ENCODE results near the gene FBXW4. TPM values are rescaled to one million over a fixed set of nuclear protein-coding genes. Genes with fewer than 3 reads are reported as not detected.

Gene FBXW4
- total and polyA plus RNA-seq, 9 of the 15 experiments (the other 6 are each of a cell fraction or from before 2014, with no cell fraction given), result 1.0 to 10.6 (median 5.4) TPM

GRCh38 chr10:101708870-101709269, 13.9 kb upstream of the FBXW4 start:
- Histone ChIP-seq H4K20me1 (replicated peaks; ENCODE audit: control insufficient read depth, insufficient read depth, low read length) (no peaks in the 10 kb centered on the region), H3K4me1 (replicated peaks in 1 of 2; ENCODE audit: control insufficient read depth in 2 of 2, insufficient read depth in 2 of 2, low read length in 2 of 2) (peaks cover 0 to 3% of the 10 kb centered on the region in 2 experiments; a peak in 1 of 5 replicates), H3K4me2 (ENCODE audit: insufficient read depth, low read length) (no peak overlapping the region), H3K4me3 (no peak overlapping the region), H2AFZ (ENCODE audit: low read depth, low read length) (no peak overlapping the region), H3K9me3 (replicated peaks; ENCODE audit: control insufficient read depth, insufficient read depth, low read depth, low read length) (no peaks in the 10 kb centered on the region), H3K27me3 (ENCODE audit: control insufficient read depth in 2 of 2, insufficient read depth in 2 of 2, low read length in 2 of 2) (no peaks in the 10 kb centered on the region), H3K79me2 (ENCODE audit: control insufficient read depth, insufficient read depth, low read length) (no peaks in the 10 kb centered on the region), H3K9me1 (ENCODE audit: control insufficient read depth, insufficient read depth, low read length) (no peaks in the 10 kb centered on the region), H3K36me3 (ENCODE audit: control insufficient read depth, insufficient read depth, low read length) (no peaks in the 10 kb centered on the region), H3K27ac (ENCODE audit: extremely low read depth, low read depth, low read length) (no peak overlapping the region), H3K9ac (ENCODE audit: insufficient read depth in 1 of 2, low read depth in 2 of 2, low read length in 2 of 2) (no peak overlapping the region)
- no peak for DNase-seq (ENCODE audit: extremely low read depth in 1 of 4, low spot score in 3 of 4)
- no peak for ATAC-seq
- TF ChIP-seq CUX1 (CRISPR knock-in tag; IDR thresholded peaks at IDR 0.05), result no peak
- TF ChIP-seq, protein P1, sequence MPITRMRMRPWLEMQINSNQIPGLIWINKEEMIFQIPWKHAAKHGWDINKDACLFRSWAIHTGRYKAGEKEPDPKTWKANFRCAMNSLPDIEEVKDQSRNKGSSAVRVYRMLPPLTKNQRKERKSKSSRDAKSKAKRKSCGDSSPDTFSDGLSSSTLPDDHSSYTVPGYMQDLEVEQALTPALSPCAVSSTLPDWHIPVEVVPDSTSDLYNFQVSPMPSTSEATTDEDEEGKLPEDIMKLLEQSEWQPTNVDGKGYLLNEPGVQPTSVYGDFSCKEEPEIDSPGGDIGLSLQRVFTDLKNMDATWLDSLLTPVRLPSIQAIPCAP (CRISPR knock-in tag; IDR thresholded peaks at IDR 0.05; ENCODE audit: borderline replicate concordance), result no peak
- no peak for TF ChIP-seq STAT5A (IDR thresholded peaks at IDR 0.05; ENCODE audit: borderline replicate concordance, low read length)
- TF ChIP-seq ZFP36 (IDR thresholded peaks at IDR 0.05; ENCODE audit: low read depth, low read length, partially characterized antibody), result peak; percentile 88
- TF ChIP-seq ZNF316 (IDR thresholded peaks at IDR 0.05), result 0 out of 2 replicates have a peak, but pooled peaks have one; percentile 6
- ChIA-PET POLR2A (no interaction called here), CTCF (ENCODE audit: low intra/inter-chr PET ratio) (no interaction called here)
- 32% methylated on average over 2 of the region's 2 CpGs for WGBS (ENCODE audit: insufficient coverage, low coverage, missing lambda C conversion rate)
- in situ Hi-C loops (cut with MboI), result no loop called here
- no peak for FAIRE-seq
- BruUV-seq (replicated peaks), result no TSS peak
- intact Hi-C loops (cut with micrococcal nuclease), result no loop called here

All from K562 (cell line).